GM19193 (cell line): ENCODE measurements around the gene LRIT1.

Source experiments
- POLR2A ChIP-seq: IDR thresholded peaks from 4 replicates; pipeline ENCODE4 v1.6.1; 2011; ENCODE audit not compliant: insufficient read depth, insufficient read length; ENCODE audit errors: extremely low read depth

The LRIT1 gene

DNA sequence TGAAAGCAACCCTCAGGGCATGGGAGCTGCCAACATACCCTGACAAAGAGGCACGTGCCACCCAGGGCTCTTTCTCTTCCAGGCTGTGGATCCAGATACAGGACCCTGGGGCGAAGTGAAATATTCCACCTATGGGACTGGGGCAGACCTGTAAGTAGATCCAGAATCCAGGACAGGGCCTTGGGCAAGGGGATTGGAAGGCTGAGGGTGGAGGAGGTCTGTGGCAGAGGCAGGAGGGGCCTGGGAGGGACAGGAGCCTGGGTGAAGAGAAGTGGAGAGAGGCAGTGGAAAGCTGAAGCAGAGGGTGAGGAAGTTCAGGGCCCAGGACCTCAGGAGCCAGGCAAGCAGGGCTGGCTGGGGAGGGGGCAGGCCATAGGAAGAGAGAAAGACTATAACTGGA, 29.8 kb downstream of the LRIT1 start:
- TF ChIP-seq POLR2A = no peak

DNA sequence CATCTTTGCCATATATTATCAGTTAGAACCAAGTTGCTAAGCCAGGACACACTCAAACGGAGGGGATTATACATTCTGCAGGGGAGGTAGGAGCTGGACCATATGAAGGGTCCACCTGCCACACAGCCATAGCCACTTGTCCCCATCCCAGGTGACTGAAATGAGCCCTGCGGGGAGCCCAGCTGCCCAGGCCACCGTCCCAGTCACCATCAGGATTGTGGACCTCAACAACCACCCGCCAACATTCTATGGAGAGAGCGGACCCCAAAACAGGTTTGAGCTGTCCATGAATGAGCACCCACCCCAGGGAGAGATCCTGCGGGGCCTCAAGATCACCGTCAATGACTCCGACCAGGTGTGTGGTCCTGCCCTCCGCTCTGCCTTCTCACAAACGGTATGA, 33.3 kb downstream of the LRIT1 start:
- no peak for TF ChIP-seq POLR2A

DNA sequence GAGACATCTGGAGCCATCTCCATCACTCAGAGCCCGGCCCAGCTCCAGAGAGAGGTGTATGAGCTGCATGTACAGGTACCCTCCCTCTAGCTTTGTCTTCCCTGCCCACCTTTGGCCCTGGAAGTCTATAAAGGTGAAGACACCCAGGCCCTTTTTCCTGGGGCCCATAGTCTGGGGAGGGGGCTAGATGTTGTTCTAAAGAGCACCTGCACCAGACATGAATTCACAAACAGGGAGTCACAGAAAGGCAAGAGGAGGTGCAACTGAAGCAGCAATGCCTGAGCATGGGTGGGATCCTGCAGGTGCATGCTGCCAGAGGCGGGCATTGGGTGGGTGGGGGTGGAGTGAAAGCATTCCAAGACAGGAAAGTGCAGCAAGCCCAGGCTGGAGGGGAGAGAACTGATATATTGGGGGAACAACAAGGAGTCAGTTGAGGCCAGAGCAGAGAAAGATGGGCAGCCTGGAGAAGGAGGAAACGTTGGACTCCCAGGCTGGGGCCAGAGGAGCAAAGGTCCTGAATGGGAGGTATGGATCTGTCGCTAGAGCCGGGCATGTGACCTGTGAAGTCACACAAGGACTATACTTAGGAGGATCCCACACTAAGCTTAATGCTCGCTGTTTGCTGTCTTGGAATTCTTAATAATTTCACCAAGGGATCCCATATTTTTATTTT, 35.4 kb downstream of the LRIT1 start:
- TF ChIP-seq POLR2A = no peak

DNA sequence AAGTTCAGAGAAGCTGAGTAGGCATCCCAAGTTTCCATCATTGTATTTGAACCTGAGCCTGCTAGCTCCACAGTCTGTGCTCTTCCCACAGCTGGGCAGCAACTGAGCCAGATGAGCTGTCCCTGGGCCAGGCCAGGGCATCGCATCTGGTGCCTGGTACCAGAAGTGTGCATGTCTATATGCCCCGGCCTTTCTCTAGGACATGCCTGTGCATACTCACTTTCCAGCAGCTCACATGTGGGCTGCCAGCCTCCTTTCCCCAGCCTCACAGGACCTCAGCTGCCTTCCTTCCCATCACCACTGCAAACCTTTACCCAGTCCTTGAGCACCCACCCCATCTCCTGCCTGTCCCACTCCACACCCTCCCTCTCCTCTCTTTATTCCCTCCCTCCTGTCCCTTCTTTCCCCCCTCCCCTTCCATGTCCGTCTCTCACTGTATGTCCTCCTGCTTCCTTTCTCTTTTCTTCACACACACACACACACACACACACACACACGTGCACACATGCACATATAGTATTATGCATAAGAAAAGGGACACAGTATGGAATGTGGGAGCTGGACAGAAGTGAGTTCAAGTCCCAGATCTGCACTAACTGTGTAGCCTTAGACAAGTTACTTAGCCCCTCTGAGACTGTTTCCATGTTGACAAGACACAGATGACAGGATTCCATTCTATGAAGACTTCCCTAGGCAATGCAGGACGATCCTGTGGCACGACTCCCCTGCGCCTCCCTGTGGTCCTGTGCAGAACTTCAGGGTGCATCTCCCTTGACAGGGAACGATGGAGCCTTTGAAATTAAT, 36.1 kb downstream of the LRIT1 start:
- TF ChIP-seq POLR2A = no peak

DNA sequence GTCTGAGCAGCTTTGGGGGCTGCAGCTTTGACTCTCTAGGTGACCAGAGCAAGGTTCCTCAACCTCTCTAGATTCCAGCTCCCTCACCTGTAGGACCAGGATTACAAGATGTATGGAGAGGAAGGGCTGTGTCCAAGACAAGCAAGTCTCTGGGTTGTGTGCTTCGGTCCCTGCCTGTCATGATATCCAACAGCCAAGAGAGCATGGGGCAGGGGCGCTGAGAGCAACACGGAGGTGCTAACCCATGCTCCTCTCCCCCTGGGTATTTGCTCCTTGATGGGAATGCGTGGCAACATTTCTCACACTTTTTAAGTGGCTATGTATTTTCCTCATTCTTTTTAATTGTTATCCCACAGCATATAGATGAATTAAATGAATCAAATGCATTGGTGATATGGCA, 36.7 kb downstream of the LRIT1 start:
- no peak for TF ChIP-seq POLR2A

DNA sequence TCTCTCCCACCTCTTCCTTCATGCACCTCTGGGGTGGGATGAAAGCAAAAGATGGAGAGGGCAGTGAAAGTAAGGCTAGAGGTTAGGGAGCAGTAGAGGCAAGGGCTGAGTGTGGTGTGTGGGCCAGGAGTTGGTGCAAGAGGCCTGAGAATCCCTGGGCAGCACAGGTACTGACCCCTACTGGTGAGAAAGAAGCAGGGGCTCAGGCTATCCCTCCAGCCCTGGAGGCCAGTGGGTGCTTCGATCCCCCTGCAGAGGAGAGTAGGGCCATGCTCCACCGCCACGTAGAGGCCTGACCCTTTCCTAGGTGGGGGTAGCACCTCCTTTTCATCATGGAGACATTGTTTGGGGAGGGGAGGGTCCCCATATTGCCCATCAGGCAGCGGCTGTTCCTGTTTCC, 37.2 kb downstream of the LRIT1 start:
- TF ChIP-seq POLR2A = no peak

DNA sequence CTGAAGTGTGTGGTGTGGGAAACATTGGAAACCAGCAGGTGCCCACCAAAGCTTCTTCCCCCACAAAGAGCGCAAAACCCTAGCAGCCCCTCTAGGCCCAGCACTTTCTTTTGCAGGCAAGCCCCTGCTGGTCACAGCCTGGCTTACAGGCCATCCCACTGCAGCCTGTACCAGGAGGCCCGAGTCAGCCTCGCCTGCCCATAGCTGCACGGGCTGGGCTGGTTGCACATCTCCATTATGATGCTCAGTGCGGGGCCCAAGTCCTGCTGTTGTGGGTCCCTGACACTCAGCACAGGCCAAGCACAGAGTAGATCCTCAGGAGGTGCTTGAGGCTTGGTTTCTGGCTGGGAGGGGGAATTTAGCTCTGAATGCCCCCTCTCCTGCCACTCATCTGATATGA, 39.0 kb downstream of the LRIT1 start:
- no peak for TF ChIP-seq POLR2A

DNA sequence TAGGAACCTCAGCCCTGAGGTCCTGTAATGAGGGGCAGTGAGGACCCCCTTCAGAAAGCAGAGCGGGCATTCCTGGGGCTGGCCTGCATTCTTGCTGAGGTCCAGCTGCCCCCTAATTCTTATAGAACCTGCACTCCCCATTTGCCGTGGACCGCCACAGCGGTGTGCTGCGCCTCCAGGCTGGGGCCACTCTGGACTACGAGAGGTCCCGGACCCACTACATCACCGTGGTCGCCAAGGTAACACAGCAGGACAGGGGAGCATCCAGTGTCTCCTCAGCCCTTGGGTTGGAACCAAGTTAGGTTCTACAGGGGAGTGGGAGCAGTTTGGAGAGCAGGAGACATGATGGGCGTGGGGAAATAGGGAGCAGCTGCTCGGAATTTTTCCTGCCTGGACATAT, 39.7 kb downstream of the LRIT1 start:
- no peak for TF ChIP-seq POLR2A

DNA sequence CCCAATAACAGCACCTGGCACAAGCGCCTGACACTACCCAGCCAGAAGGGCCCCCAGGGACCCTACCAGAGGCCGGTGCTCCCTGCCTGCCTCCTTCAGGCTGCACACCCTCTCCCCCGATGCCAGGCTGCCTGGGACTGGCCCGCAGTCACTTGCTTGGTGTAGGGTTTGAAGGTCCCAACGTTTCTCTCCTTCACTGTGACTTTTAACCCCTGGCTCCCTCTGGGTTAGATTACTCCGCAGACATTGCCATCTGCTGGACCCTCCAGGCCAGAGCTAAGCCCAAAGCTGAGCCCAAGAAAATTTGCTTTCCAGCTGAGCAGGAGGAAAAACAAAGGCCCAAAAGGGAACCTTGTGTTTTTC, 40.1 kb downstream of the LRIT1 start:
- no peak for TF ChIP-seq POLR2A

DNA sequence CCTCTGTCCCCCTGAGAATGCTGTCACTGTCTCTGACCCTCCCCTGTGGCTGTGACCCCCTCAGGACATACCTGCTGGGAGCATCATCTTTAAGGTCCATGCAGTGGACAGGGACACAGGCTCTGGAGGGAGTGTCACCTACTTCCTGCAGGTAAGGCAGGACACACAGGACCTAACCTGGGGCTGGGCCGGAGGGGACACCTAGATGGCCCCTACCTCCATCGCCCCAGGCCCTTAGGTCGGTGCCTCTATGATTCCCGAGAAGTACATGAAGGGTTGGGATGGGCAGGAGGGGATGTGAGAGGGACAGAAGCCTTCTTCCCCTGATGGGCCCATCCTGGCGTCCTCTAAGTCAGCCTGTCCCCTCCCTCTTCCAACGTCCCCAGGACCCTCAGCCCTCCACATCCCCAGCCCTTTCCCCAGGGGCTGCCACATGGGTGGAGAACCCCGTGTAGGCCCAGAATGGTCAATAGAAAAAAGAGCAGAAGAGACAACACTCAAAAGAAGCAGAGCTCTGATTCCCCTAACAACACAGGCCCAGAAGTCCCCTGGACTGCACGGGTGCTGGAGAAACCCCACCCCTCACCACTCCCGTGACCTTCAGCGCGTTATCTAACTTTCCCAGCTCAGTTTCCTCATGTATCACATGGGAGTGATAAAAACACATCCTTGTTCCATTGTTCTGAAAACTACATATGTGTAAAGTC, 40.7 kb downstream of the LRIT1 start:
- no peak for TF ChIP-seq POLR2A

DNA sequence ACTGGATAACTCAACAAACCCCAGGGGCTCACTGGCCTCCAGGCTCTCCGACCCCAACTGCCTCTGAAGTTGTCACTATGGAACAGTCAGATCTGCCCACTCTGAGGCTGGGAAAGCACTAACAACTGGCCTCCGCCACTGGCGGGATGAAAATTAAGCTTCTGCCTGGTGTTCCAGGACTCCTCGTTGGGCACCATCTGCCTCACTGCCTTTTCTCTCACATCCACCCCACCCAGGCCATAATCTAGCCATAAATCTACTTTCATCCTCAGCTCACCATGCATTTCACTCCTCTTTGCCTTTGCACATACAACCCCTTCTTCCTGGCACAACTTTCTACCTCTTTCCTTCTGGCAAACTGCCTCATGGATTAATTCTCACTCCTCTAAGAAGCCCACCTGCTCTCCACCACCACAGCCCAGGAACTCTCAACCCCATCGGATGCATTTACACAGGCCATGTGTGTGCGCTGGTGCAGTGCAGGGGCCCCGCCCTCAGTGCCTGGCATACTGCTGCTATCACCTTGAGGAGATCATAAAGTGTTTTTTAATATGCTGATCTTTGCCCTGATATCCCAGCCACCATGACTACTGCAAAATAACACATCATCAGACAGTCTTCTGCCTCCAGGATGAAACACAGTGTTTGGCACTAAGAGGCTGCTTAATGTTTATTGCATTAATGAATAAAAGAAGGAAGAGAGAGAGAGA, 43.0 kb downstream of the LRIT1 start:
- TF ChIP-seq POLR2A = no peak

DNA sequence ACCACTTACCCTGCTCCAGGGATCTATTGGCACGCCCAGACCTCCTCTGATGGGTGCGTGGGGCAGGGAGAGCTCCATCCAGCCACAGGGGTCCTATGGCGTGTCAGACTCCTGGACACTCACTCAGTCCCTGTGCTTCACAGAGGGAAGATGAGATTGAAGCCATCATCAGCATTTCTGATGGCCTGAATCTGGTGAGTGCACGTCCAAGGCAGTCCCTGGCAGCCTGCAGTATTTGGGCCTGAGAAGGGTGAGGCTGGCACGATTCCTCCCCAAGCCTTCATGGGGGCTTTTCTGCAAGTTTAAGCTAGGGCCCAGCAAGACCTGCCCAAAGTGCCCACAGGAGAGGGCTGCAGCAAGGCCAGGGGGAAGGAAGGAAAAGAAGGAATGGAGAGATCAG, 43.7 kb downstream of the LRIT1 start:
- no peak for TF ChIP-seq POLR2A

DNA sequence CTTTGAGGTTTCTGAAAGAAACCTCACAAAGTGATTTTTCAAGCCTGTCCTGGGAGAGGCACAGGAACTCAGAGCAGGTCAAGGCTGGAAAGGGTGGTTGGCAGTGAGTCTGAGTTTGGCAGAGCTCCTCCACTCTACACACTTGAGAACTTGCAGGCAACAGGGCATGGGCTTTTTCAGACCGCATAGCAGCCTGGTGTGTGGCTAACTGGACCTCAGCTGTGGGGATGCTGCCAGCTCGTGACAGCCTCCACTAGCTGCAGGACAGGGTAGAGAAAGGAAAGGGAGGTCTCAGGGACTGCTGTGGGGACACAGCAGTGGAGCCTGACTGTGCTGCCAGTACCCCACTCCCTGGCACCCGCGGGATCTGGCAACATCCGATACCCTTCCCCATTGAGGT, 44.4 kb downstream of the LRIT1 start:
- no peak for TF ChIP-seq POLR2A

DNA sequence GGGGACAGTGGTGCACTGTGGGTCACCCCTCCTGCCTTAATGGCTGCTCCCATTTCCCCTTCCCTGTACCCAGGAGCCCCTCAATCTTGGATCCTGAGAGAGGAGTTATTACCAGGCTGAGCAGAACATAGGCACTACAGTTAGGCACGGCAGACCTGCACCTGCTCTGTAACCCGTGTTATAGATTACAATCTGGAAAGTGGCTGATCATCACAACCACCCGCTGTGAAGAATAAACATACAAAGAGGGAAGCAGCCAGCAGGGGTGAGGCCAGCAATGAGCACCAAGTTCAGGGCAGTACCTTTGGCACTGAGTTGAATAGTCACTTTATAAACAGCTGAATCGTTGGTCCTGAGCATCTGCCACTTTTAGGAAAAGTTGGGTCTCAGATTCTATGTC, 45.3 kb downstream of the LRIT1 start:
- TF ChIP-seq POLR2A = no peak

DNA sequence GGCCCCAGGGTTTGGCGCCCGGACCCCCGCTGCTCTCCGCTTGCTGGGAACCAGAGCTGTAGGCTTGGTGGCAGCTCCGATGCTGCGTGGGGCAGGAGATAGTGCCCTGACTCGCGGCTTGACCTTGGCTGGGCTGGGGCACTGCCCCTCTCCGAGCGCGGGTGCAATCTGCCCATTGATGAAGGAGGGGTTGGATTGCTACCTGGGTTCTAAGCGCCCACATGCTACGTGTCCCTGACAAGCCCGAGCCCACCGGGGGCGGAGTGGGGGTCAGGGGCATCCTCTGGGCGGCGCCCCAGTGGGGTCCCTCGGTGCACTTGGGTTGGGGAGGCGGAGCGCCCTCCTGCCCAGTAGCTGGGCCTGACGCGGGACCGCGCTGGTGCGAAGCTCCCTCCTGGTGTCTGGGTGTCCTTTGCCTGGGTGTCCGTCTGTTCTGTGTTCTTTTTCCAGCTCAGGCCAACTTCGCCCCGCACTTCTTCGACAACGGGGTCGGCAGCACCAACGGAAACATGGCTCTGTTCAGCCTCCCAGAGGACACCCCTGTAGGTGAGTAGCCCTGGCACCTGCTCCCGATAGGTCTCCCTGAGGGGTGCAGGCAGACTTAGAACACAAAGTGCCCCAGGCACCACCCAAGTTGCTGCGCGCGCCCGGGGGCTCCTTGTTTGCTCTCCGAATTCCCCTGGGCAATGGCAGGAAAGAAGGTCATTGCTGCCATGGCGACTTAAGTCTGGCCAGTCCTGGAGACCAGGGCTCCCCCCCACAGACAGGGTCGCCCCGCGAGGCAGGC, 46.1 kb downstream of the LRIT1 start:
- no peak for TF ChIP-seq POLR2A

DNA sequence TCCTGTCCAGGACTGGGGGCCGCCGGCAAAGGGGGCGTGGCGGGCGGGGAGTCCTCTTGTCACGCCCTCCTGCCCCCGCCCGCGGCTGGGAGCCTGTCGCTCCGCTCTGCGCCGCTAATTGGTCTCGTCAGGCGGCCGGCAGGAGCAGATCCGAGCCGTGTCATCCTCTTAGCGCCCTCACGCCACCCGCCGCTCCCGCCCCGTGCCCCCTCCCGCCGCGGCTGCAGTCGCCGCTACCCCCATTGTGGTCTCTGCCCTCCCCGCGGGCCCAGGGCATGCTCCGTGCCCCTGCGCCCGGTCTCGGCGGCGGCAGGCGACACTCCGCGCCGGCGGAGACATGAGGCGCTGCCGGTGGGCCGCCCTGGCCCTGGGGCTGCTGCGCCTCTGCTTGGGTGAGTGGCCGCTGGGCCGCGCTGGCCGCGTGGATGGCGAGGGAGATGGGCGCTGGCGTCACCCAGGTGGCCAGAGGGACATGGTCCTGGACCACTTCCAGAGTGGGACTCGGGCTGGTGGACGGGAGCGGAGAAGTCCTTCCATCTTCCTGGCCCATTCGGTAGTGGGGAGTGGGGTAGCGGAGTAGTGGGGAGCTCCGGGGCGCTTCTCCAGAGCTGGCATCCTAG, 46.8 kb downstream of the LRIT1 start, which contains the start of gene CDHR1:
TSS of gene CDHR1 (plus strand) at position 114 of the 620 bp plus-strand sequence. CDS start at position 338, 224 bp downstream.
- no peak for TF ChIP-seq POLR2A
